ENCODE results near the gene FAM210A. TPM values are rescaled to one million over a fixed set of nuclear protein-coding genes. Genes with fewer than 3 reads are reported as not detected.

The FAM210A gene
- total RNA-seq, 1 experiment from 2014 or later, result 21.0 TPM

DNA sequence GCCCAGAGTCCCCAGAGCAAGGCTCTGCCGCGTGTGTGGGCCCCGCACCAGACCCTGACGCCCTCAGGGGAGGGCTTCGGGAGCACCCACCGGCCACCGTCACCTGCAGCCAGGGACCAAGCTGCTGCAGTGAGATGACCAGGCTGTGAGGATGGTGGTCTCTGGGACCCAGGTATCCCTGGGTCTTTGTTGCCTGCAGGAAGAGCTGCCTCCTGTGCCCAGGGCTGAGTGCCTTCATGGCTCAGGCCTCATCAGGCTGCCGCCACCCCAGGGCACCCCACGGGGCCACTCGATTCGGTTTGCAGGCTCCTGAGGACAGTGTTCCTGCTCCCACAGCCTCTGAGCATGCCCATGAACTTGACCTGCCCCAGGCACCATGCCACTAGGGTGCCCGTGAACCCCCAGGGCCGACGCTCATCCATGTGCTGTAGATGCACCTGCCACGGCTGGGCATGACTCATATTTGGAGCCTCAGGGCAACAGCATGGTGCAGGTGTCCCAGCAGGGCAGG lies 109.8 kb downstream of the FAM210A start:
- CTCF ChIA-PET, result interaction anchor here (0.6 kb wide), 1 partner anchor 401 kb away, joined by 3 read pairs; no protein-coding TSS in a partner anchor
- in situ Hi-C loops (cut with HindIII; ENCODE audit: low pct_unique_long_range_greater_than_20kb, low sequenced_read_pairs) (no loop called here), intact Hi-C loops (cut with micrococcal nuclease; ENCODE audit: unreplicated experiment) (no loop called here)
- Histone ChIP-seq H3K27ac (ENCODE audit: low read length) (no peak overlapping the region), H3K4me3 (ENCODE audit: low read depth in 2 of 2, low read length in 2 of 2) (no peak overlapping the region), H3K4me1 (ENCODE audit: control insufficient read depth, insufficient read depth, low read length) (no peaks in the 10 kb centered on the region), H3K36me3 (ENCODE audit: control insufficient read depth, insufficient read depth, low read length) (no peaks in the 10 kb centered on the region), H3K27me3 (ENCODE audit: control insufficient read depth, insufficient read depth, low read length) (peaks cover 5% of the 10 kb centered on the region; the same call in 1 of the 2 replicates), H3K9me3 (ENCODE audit: control insufficient read depth, insufficient read depth, low read depth, low read length) (no peaks in the 10 kb centered on the region)
- TF ChIP-seq, protein P1, sequence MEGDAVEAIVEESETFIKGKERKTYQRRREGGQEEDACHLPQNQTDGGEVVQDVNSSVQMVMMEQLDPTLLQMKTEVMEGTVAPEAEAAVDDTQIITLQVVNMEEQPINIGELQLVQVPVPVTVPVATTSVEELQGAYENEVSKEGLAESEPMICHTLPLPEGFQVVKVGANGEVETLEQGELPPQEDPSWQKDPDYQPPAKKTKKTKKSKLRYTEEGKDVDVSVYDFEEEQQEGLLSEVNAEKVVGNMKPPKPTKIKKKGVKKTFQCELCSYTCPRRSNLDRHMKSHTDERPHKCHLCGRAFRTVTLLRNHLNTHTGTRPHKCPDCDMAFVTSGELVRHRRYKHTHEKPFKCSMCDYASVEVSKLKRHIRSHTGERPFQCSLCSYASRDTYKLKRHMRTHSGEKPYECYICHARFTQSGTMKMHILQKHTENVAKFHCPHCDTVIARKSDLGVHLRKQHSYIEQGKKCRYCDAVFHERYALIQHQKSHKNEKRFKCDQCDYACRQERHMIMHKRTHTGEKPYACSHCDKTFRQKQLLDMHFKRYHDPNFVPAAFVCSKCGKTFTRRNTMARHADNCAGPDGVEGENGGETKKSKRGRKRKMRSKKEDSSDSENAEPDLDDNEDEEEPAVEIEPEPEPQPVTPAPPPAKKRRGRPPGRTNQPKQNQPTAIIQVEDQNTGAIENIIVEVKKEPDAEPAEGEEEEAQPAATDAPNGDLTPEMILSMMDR (IDR thresholded peaks at IDR 0.05), result no peak
- no peak for TF ChIP-seq POLR2AphosphoS5 (IDR thresholded peaks at IDR 0.05; ENCODE audit: low read depth, low read length)
- TF ChIP-seq, protein P2, sequence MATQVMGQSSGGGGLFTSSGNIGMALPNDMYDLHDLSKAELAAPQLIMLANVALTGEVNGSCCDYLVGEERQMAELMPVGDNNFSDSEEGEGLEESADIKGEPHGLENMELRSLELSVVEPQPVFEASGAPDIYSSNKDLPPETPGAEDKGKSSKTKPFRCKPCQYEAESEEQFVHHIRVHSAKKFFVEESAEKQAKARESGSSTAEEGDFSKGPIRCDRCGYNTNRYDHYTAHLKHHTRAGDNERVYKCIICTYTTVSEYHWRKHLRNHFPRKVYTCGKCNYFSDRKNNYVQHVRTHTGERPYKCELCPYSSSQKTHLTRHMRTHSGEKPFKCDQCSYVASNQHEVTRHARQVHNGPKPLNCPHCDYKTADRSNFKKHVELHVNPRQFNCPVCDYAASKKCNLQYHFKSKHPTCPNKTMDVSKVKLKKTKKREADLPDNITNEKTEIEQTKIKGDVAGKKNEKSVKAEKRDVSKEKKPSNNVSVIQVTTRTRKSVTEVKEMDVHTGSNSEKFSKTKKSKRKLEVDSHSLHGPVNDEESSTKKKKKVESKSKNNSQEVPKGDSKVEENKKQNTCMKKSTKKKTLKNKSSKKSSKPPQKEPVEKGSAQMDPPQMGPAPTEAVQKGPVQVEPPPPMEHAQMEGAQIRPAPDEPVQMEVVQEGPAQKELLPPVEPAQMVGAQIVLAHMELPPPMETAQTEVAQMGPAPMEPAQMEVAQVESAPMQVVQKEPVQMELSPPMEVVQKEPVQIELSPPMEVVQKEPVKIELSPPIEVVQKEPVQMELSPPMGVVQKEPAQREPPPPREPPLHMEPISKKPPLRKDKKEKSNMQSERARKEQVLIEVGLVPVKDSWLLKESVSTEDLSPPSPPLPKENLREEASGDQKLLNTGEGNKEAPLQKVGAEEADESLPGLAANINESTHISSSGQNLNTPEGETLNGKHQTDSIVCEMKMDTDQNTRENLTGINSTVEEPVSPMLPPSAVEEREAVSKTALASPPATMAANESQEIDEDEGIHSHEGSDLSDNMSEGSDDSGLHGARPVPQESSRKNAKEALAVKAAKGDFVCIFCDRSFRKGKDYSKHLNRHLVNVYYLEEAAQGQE (IDR thresholded peaks at IDR 0.05; ENCODE audit: insufficient read depth in 1 of 2, low read depth in 2 of 2, low read length in 1 of 2), result no peak
- TF ChIP-seq TCF7L2 (IDR thresholded peaks at IDR 0.05; ENCODE audit: low read depth, low read length), result no peak
- TF ChIP-seq SIN3A (IDR thresholded peaks at IDR 0.05; ENCODE audit: borderline replicate concordance, insufficient read depth, low read depth, low read length), result no peak
- no TSS peak for BruUV-seq (replicated peaks)
- no peak for DNase-seq (ENCODE audit: low read depth, low spot score)
- POLR2A ChIA-PET, result no interaction called here
- no peak for ATAC-seq

DNA sequence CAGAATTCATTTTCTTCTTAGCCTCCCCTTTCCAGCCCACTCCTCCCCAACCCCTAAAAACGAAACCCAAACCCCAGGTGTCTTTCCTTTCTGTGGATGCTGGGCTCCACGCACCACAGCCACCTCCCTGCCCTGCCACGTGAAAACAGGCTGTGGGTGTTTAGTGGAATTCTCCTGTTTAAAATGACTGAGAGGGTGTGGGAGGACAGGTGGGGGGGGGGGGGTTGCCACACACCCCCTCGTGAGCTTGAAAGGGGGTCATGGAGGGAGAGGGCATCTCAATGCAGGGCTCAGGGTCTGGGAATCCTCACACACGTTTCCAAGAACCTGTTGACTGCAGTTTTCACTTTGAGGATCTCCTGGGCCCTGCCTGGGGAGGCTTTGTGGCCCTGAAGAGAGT lies 110.3 kb downstream of the FAM210A start:
- H3K27ac ChIP-seq (ENCODE audit: low read length), result no peak overlapping the region
- DNase-seq (ENCODE audit: low read depth, low spot score), result no peak
- BruUV-seq (replicated peaks), result no TSS peak
- H3K36me3 ChIP-seq (ENCODE audit: control insufficient read depth, insufficient read depth, low read length), result no peaks in the 10 kb centered on the region
- H3K27me3 ChIP-seq (ENCODE audit: control insufficient read depth, insufficient read depth, low read length), result peaks cover 5% of the 10 kb centered on the region; the same call in 1 of the 2 replicates
- no peaks in the 10 kb centered on the region for H3K4me1 ChIP-seq (ENCODE audit: control insufficient read depth, insufficient read depth, low read length)
- intact Hi-C loops (cut with micrococcal nuclease; ENCODE audit: unreplicated experiment) (no loop called here), in situ Hi-C loops (cut with HindIII; ENCODE audit: low pct_unique_long_range_greater_than_20kb, low sequenced_read_pairs) (no loop called here)
- TF ChIP-seq TCF7L2 (IDR thresholded peaks at IDR 0.05; ENCODE audit: low read depth, low read length) (no peak), SIN3A (IDR thresholded peaks at IDR 0.05; ENCODE audit: borderline replicate concordance, insufficient read depth, low read depth, low read length) (no peak), POLR2AphosphoS5 (IDR thresholded peaks at IDR 0.05; ENCODE audit: low read depth, low read length) (no peak)
- TF ChIP-seq, protein P1 (IDR thresholded peaks at IDR 0.05), result no peak
- TF ChIP-seq, protein P2 (IDR thresholded peaks at IDR 0.05; ENCODE audit: insufficient read depth in 1 of 2, low read depth in 2 of 2, low read length in 1 of 2), result no peak
- ChIA-PET CTCF (interaction anchor here (0.6 kb wide), 1 partner anchor 400 kb away, joined by 3 read pairs; no protein-coding TSS in a partner anchor), POLR2A (no interaction called here)
- H3K9me3 ChIP-seq (ENCODE audit: control insufficient read depth, insufficient read depth, low read depth, low read length), result no peaks in the 10 kb centered on the region
- H3K4me3 ChIP-seq (ENCODE audit: low read depth in 2 of 2, low read length in 2 of 2), result no peak overlapping the region
- no peak for ATAC-seq
